ENCODE measurements around the gene UBASH3A.

- TF ChIP-seq POLR2A (IDR thresholded peaks at IDR 0.05) (no peak), CTCF (IDR thresholded peaks at IDR 0.05) (no peak)
These were observed 28.7 kb upstream of the UBASH3A start for GRCh38 chr21:42374864-42375499.
